Activated CD8-positive, alpha-beta memory T cell treated with anti-CD3 and anti-CD28 coated beads for 36 hours (primary cell): ENCODE measurements around the gene ZDHHC11B. TPM values are rescaled to one million over a fixed set of nuclear protein-coding genes. Genes with fewer than 3 reads are reported as not detected.
"Not testable (repeated sequence)": the region's sequence is repeated elsewhere in the genome, so short reads cannot be mapped to it uniquely, and the experiment has no call there.

Experiments used
- CTCF ChIA-PET: fragments of 350-600 bp; sonication (Branson Sonifier 250); formaldehyde crosslinking; loops from one replicate; lab custom pipeline; 2021; ENCODE audit warnings: antibody characterized with exemption; lab: Charles Lee
- POLR2A ChIA-PET: fragments of 350-600 bp; sonication (Branson Sonifier 250); formaldehyde crosslinking; loops from one replicate; lab custom pipeline; 2021; ENCODE audit warnings: antibody characterized with exemption; lab: Charles Lee
- total RNA-seq, 2 experiments: library from RNA; stranded (reverse); gene quantifications; one replicate each; pipeline ENCODE4 v1.2.3, GENCODE V29; 2021

Gene ZDHHC11B
- total RNA-seq, 2 experiments from 2014 or later = 0.15 to 0.17 TPM

DNA sequence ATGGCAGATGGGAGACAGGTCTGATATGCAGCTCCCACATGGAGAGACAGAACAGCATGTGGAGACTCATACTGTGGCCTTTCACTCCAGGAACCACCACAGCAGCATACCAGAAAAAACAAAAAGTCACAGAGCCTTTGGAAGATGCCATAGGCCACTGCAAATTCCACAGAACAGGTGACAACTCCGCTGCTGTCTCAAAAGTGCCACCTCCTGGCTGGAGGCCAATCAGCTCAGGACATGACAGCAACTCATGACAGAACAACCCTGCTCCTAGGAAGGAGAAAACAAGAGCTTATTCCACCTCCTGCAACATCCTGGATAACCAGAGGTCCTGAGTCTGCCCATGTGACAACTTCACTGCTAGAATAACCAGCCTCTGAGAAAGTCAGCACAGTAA, 50.4 kb downstream of the ZDHHC11B start:
- CTCF ChIA-PET, POLR2A ChIA-PET: not testable (repeated sequence)

DNA sequence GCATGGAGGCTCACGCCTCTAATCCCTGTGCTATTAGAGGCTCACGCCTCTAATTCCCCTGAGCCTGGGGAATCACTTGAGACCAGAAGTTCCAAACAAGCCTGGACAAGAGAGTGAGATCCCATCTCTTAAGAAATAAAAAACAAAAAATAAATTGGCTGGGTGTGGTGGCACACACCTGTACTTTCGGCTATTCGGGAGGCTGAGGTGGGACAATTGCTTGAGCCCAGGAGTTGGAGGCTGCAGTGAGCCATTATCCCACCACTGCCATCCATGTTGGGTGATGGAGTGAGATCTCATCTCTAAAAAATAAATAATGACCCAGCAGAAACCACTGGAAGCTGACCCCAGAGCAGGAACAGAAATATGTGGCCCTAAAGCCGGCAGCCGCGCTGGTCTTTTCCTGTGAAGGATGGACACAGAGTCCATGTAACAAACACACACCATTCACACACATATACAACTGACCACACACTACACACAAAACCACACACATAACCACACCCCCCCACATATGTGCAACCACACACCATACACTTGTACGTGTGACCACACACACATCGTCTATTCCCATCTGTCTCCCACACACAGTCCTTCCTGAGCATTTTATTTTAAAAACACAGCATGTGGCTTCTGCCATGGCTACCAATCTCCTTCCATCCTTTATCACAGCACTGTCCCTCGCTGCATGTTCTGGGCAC, 51.6 kb downstream of the ZDHHC11B start:
- POLR2A ChIA-PET, CTCF ChIA-PET: not testable (repeated sequence)

DNA sequence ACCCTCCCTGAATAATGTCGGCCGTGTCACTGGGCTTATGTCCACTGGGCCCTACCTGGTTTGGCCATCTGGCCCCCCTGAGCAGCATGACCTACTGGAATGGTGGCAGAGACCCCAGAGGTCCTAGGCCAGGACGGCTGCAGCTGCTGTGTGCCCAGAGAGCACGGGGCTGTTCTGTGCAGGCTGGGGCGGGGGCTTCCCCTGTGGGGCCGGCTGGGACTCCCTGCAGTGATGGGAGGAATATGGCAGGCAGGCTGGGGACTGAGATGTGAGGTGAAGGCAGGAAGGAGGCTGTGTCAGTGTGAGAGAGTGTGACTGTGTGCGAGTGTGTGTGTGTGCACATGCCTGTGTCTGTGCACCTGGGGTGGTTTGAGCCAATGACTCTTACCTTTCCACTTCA, 55.3 kb downstream of the ZDHHC11B start:
- POLR2A ChIA-PET, CTCF ChIA-PET: not testable (repeated sequence)

DNA sequence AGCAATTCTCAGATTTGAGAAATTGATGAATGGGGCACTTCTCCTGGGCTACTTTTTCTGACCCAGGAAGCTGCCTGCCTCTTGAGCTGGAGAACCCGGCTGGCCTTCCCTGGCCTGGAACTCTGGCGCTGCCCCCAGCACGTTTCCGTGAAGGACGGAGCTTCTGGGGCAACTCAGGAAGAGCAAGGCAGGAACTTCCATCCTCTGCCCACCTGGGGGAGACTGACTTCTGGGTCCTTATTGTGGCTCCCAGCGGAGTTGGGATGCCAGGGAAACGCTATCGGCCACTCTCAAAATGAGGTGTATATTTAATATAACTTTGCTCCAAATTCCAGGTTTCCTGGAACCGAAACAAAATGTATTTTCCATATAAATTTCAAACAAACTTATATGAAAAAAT, 57.4 kb downstream of the ZDHHC11B start:
- CTCF ChIA-PET, POLR2A ChIA-PET: not testable (repeated sequence)

DNA sequence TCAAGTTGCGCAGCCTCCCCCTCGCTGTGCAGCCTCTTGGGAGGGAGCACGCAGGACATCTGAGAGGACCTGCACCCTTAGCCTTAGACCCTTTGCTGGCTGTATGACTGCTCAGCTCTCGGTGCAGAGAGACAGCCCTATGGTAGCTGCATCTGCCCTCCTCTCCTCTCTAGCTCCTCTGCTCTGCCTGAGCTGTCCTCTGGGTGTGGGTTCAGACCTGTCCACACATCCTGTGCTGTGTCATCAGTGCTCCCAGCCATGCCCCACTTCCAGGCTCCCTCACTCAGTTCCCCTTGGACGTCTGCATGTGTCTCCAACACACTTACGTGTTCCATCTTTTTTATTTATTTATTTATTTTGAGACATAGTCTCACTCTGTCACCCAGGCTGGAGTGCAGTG, 60.7 kb downstream of the ZDHHC11B start:
- CTCF ChIA-PET = not testable (repeated sequence)

DNA sequence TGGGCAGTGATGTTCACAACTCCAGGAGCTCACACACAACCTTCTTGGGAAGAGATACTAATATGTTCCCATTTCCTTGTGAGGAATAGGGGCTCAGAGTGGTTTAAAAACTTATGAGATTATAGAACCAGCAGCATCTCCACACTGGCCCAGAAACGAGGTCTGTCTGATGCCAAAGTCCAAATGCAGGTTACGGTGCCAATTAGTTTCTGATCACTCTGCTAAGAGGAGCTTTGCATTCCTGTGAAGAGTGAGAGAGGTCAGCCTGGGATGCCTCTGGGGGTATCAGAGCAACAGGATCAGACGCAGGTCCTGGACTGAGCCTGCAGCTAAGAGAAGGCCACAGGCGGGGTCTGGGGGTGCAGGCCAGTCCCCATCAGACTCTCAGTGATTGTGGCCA, 61.2 kb downstream of the ZDHHC11B start:
- CTCF ChIA-PET, POLR2A ChIA-PET: not testable (repeated sequence)

More for the DNA sequence above, 60.7 kb downstream of the ZDHHC11B start:
- POLR2A ChIA-PET = not testable (repeated sequence)

DNA sequence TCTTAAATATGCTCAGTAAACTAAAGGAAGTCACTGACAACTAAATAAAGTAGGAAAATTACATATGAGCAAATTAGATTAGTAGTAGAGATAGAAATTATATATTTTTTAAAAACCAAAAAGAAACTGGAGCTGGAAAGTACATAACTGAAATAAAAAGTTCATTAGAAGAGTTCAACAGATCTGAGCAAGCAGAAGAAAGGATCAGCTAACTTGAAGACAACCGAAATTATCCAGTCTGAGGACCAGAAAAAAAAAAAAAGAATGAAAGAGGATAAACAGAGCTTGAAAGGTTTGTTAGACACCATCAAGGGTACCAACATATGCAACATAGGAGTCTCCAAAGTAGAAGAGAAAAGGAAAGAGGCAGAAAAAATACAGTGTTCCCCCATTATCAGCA, 65.2 kb downstream of the ZDHHC11B start:
- CTCF ChIA-PET, POLR2A ChIA-PET: not testable (repeated sequence)

DNA sequence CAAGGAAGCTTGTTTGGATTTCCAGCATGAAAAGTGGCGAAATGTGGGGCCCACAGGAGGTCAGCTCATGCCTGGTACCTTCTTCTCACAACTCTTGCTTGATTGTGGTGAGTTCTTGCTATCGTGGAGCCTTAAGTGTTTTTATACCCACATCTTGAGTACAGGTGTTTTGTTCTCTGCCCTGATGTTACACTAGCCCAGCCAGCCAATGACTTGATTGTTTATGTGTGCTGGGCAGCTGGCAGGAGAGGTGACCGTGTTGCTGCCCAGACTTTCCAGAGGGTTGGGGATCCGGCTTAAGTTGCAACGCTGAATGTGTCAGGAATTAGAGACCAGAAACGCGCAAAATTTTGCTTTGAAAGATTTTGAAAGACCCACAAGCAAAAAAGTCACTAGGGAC, 67.4 kb downstream of the ZDHHC11B start:
- POLR2A ChIA-PET = no interaction called here

DNA sequence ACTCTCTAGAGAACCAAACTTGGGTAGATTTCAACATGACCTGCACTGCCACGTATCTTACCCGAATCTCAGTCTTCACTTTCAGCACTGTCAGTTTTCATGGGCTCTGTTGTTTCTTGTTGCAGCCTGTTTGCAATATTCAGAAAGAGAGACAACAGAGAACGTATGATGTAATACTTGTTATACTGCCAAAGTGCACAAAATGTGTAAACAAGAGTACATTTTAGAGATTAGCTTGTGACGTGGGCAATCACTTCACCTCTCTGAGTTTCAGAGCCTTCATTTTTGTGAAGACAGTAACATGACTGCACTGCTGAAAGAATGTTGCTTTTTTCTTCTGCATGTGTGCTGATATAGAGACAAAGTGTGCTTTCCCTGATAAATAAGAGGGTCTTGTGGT, 67.8 kb downstream of the ZDHHC11B start:
- POLR2A ChIA-PET, CTCF ChIA-PET: not testable (repeated sequence)

More for the DNA sequence above, 67.4 kb downstream of the ZDHHC11B start:
- CTCF ChIA-PET = no interaction called here

DNA sequence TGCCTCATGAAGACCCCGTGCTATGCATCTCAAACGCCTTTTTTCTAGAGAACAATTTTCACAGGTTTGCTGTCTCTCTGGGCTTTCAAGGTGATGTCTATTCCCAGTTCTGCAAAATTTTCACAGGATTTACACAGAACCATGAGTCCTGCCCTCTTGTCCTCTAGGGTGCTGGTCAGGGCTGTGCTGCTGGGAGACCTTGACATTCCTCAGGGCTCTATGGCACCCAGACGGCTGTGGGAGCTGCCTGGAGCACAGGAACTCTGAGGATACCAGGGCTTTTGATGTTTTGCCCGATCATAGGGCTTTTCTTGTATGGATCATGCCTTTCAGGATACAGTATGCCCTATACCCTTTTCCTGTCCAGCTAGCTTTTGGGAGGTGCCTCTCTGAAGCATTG, 68.9 kb downstream of the ZDHHC11B start:
- POLR2A ChIA-PET, CTCF ChIA-PET: not testable (repeated sequence)

DNA sequence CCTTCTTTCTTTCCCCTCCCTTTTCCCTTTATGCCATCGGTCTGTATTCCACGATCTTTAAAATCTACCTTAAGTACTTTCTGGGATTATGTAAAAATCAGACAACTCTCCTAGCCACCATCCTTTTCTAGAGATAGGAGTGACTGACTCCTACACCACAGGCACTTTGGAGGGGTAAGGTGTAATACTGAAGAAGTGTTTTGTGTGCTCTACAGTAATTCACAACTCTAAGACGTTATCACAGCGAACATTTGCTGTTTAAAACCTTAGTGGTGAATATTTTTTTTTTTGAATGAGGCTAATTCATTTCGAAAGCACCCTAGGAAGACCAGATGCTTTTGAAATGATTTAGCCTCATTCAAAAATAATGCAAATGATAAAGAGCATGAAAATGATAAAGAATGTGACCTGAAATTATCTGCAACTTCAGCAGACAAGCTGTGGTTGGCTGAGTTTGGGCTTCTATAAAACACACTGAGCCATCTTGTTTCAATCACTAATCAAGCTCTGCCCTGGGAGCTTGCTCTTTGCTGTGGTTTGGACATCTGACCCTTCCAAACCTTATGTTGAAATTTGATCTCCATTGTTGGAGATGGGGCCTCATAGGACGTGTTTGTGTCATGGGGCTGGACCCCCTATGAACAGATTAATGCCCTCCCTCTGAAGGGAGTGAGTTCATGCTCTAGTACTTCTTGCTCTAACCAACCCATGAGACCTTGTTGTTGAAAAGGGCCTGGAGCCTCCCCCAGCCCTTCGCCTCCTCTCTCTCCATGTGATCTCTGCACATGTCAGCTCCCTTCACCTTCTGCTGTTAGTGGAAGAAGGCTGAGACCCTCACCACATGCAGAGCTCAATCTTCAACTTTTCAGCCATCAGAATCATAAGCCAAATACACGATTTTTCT, 70.1 kb downstream of the ZDHHC11B start:
- POLR2A ChIA-PET, CTCF ChIA-PET: not testable (repeated sequence)

DNA sequence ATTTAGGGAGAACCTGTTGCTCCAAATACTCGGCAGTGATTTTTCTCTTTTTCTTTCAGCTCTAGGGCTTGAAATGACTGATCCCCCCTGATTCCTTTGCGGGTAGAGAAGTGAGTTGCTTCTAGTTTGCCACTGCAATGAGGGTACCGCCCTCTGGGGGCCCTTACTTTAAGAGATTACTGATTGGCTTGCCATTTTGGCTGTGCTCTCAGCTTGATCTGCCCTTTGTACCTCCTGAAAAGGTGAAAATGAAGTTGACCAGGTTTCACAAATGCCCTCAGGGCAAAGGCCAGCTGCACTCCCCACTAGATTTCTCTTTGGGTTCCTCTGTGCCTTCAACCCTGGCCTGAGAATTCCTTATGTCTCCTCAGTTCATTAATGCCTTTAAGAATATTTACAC, 70.8 kb downstream of the ZDHHC11B start:
- CTCF ChIA-PET, POLR2A ChIA-PET: not testable (repeated sequence)

DNA sequence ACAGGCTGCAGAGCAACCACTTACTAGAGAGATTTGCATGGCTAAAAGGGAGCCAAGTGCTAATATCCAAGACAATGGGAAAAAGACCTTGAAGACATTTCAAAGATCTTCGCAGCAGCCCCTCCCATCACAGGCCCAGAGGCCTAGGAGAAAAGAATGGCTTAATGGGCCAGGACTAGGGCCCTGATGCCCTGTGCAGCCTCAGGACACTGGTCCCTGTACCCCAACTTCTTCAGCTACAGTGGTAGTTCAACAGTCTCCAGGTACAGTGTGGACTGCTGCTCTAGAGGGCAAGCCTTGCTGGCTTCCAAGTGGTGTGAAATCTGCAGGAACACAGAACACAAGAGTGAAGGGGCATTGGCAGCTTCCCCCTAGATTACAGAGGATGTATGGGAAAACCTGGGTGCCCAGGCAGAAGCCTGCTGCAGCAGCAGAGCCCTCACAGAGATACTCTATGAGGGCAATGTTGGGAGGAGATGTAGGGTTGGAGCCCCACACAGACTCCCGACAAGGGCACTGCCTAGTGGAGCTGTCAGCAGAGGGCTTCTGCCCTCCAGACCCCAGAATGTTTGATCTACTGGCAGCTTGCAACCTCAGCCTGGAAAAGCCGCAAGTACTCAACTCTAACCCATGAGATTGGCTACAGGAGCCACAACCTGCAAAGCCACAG, 75.5 kb downstream of the ZDHHC11B start:
- CTCF ChIA-PET, POLR2A ChIA-PET: not testable (repeated sequence)

DNA sequence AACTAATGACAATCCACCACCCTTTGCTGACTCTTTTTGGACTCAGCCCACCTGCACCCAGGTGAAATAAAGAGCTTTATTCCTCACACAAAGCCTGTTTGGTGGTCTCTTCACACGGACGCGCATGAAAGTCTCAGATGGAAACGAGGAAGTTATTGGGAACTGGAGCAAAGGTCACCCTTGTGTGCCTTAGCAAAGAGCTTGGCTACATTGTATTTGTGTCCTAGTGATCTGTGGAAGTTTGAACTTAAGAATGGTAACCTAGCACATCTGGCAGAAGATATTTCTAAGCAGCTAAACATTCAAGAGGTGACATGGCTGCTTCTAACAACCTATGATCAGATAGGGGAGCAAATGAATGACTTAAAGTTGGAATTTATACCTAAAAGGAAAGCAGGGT, 76.2 kb downstream of the ZDHHC11B start:
- POLR2A ChIA-PET, CTCF ChIA-PET: not testable (repeated sequence)

DNA sequence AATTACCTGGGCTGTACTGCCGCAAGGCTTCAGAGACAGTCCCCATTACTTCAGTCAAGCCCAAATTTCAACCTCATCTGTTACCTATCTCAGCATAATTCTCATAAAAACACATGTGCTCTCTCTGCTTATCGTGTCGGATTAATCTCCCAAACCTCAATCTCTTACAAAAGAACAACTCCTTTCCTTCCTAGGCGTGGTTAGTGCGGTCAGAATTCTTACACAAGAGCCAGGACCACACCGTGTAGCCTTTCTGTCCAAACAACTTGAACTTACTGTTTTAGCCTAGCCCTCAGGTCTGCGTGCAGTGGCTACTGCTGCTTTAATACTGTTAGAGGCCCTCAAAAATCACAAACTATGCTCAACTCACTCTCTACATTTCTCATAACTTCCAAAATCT, 78.4 kb downstream of the ZDHHC11B start:
- POLR2A ChIA-PET, CTCF ChIA-PET: not testable (repeated sequence)

DNA sequence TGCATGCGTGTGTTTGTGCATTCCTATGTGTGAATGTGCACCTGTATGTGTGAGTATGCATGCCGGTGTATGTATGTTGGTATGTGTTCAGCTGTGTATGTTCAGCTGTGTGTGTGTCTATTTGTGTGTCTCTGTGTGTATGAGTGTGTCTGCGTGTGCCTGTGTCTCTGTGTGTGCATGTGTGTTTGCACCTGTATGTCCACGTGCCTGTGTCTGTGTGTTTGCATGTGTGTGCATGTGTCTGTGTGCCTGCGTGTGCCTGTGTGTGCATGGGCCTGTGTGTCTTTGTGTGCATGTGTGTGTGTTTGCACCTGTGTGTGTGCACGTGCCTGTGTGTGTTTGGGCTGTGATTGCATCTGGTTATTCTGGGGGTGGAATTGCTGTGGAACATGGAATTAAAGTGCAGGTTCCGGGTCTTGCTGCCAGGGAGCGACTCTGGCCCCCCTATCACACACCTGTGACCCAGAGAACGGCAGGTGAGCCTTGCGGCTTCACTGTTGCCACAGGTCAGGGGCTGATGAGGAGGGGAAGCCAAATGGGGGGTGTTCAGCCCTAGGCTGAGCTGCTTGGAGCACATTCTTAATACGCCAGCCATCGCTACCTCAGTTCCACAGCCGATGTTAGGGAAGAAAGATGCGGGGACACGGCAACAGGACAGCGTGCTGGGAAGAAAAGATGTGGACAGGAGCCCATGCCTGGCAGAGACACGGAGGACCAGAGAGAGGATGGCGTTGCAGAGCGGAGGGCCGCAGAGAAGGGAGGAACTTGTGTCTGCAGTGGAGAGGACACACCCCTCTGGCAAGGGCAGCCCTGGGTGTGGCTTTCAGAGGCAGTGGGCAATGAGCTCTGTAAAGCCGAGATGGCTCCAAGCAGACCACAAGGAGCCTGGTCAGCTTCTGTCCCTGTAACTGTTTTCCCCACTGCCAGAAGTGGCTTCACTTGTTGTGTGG, 87.5 kb downstream of the ZDHHC11B start:
- CTCF ChIA-PET, POLR2A ChIA-PET: not testable (repeated sequence)

DNA sequence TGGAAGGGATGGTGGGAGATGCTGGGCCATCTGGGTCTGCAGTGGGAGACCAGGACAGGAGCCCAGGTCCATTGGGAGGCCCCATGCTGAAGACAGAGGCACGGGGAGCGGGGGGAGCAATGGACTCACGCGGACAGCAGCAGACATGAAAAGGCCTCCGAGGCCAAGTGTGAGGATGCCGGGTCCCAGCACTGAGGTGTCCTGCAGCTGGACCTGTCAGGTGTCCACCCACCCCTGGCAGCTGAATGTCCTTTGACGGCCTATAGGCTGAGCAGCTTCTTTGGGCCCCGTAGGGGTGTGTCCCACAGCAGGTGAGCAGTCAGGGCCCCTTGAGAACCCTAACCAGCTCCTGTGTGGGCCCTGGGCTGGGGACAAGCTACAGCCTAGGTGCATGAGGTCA, 88.3 kb downstream of the ZDHHC11B start:
- CTCF ChIA-PET, POLR2A ChIA-PET: not testable (repeated sequence)

DNA sequence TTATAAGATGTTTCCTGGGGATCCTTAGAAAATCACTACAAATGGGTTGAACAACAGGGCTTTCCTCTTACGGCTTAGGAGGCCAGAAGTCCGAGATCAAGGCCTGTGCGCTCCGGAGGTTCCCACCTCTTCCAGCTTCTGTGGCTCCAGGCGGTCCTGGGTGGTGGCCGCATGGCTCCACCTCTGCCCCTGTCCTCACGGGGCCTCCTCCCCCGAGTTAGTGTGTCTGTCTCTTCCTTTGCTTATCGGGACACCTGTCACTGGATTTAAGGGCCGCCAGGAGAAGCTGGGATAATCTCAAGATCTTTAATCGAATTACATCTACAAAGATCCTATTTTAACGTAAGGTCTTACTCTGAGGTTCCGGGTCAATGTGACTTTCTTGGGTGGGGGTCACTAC, 89.1 kb downstream of the ZDHHC11B start:
- POLR2A ChIA-PET, CTCF ChIA-PET: not testable (repeated sequence)

DNA sequence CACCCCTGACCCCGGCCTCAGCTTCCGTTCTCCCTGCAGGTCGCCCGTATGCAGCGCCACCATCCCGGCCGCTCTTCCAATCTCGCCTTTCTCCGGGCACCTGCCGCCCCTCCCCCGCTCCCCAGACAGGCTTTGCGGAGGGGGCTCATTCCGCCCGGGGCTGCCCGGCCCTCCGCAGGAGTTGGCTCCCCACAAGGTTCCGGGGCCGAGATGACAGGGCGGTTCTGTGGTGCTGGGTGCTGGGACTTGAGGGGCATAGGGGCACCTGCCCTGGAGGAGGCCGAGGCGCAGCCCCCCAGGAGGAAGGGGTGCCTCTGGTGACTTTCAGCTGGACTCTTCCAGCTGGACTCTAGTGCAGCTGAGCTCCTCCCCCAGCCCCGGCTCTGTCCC, 90.5 kb downstream of the ZDHHC11B start:
- POLR2A ChIA-PET, CTCF ChIA-PET: not testable (repeated sequence)
